Activated naive CD8-positive, alpha-beta T cell treated with anti-CD3 and anti-CD28 coated beads, Interleukin-2, amount 50 U/mL, for 24 hours (primary cell): Measurements from ENCODE around the gene GHDC.
A peak's percentile ranks its signal among the peaks of the same experiment; 100 is the strongest.
"Not testable (repeated sequence)": the region's sequence is repeated elsewhere in the genome, so short reads cannot be mapped to it uniquely, and the experiment has no call there.

ENCODE experiments used
- ATAC-seq: fragments of 150-1000 bp; cut with Tn5 transposase; one replicate; pipeline ENCODE4 v1.10.0; 2021
- DNase-seq: peaks from one replicate; pipeline ENCODE4 v3.0.0; 2021
- H3K27ac Mint-ChIP-seq: one replicate; pipeline ENCODE4 v1.8.0; 2021; ENCODE audit warnings: mild to moderate bottlenecking, mixed read lengths
- H3K27me3 Mint-ChIP-seq: one replicate; pipeline ENCODE4 v1.8.0; 2021; ENCODE audit warnings: mixed read lengths
- H3K36me3 Mint-ChIP-seq: one replicate; pipeline ENCODE4 v1.8.0; 2021; ENCODE audit warnings: low read depth, mixed read lengths
- H3K4me1 Mint-ChIP-seq: one replicate; pipeline ENCODE4 v1.8.0; 2021; ENCODE audit warnings: mixed read lengths
- H3K4me3 Mint-ChIP-seq: one replicate; pipeline ENCODE4 v1.8.0; 2021; ENCODE audit warnings: mild to moderate bottlenecking, moderate library complexity, mixed read lengths
- H3K9me3 Mint-ChIP-seq: one replicate; pipeline ENCODE4 v1.8.0; 2021; ENCODE audit warnings: mixed read lengths

Gene GHDC, protein sequence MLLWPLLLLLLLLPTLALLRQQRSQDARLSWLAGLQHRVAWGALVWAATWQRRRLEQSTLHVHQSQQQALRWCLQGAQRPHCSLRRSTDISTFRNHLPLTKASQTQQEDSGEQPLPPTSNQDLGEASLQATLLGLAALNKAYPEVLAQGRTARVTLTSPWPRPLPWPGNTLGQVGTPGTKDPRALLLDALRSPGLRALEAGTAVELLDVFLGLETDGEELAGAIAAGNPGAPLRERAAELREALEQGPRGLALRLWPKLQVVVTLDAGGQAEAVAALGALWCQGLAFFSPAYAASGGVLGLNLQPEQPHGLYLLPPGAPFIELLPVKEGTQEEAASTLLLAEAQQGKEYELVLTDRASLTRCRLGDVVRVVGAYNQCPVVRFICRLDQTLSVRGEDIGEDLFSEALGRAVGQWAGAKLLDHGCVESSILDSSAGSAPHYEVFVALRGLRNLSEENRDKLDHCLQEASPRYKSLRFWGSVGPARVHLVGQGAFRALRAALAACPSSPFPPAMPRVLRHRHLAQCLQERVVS

DNA sequence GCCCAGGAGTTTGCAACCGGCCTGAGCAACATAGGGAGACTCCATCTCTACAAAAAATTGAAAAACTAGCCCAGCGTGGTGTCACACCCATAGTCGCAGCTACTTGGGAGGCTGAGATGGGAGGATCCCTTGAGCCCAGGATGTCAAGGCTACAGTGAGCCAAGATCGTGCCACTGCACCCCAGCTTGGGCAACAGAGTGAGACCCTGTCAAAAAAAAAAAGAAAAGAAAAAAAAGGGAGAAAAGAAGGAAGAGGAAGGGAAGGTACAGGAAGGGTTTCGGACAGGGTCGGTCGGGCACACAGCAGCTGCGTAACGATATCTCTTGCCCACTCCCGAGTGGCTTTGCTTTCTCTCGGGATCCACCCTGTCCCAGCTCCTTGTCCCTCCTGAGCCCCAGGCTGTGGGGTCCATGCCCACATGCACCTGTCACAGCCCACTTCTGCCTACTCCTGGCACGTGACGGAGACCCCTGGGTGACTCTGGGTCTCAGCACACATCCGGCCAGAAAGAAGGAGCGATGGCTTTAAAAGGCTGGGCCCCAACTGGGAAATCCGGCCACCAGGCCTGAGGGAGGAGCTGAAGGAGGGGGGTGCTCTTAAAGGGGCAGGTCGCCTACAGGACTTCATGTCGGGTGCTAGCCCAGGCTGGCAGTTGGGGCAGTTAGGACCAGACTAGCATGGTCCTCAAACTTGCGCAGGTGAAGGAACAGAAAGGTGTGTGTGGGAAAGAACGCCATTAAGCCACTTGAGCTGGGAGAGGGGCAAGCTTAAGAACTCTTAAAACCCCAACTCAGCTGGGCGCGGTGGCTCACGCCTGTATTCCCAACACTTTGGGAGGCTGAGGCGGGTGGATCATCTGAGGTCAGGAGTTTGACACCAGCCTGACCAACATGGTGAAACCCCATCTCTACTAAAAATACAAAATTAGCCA lies at the start of gene GHDC:
TSS of gene GHDC (minus strand) at position 526 of the 931 bp plus-strand sequence. CDS start 913 bp downstream, outside the sequence.
- no peaks in the 10 kb centered on the region for H3K9me3 Mint-ChIP-seq
- H3K36me3 Mint-ChIP-seq = peaks cover 2% of the 10 kb centered on the region
- ATAC-seq = peak; percentile 95

DNA sequence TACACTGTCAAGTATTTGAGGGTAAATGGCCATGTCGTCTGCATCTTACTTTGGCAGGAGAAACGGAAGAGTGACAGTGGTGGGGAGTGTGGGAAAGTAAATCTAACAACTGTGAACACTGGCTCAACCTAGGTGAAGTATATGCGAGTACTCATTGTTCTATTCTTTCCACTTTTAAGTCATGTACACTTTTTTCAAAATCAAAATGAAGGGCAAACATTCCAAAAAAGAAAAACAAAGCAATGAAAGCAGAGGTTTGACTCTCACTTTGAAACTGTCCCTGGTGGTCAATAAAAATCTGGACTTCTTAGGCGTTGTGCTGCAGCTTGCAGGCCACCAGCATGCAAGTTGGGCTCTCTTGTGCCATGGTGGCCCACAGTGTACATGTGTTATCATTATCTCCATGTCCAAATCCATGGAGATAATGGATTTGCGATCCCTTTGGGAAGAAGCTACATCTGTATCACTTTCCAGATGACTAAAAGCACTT lies 49.2 kb upstream of the GHDC start:
- Mint-ChIP-seq H3K27me3 (no peaks in the 10 kb centered on the region), H3K4me1 (peaks cover 42% of the 10 kb centered on the region), H3K36me3 (peaks cover 6% of the 10 kb centered on the region), H3K4me3 (no peak overlapping the region), H3K9me3 (no peaks in the 10 kb centered on the region), H3K27ac (no peak overlapping the region)
- no peak for DNase-seq
- no peak for ATAC-seq

More for the DNA sequence above, at the start of gene GHDC:
- Mint-ChIP-seq H3K4me3 (peak within 1 kb of the TSS; percentile 95), H3K4me1 (peaks cover 25% of the 10 kb centered on the region), H3K27me3 (no peaks in the 10 kb centered on the region), H3K27ac (peak within 1 kb of the TSS; percentile 90)
- DNase-seq = peak; percentile 82

DNA sequence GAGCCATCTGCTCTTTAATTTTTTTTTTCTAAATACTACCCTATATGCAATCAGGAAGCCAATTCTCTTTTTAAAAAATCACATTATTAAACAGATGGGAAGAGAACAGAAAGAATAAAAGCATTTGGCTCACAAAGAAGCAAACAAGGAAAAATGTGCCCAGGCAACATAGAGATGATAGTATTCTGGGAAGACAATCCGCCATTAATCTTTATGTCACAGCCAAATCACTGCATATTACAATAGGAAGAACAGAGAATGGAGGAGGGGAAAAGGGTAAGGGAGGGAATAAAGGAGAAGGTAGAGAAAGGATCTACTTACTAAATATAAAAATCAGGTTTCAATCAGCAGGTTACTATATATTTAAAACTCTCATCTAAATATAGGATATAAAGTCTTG lies 47.6 kb upstream of the GHDC start:
- H3K36me3 Mint-ChIP-seq = peaks cover 4% of the 10 kb centered on the region
- H3K27me3 Mint-ChIP-seq = no peaks in the 10 kb centered on the region
- DNase-seq = no peak
- peaks cover 26% of the 10 kb centered on the region for H3K4me1 Mint-ChIP-seq
- H3K27ac Mint-ChIP-seq = no peak overlapping the region
- no peak for ATAC-seq
- no peaks in the 10 kb centered on the region for H3K9me3 Mint-ChIP-seq
- H3K4me3 Mint-ChIP-seq = no peak overlapping the region

DNA sequence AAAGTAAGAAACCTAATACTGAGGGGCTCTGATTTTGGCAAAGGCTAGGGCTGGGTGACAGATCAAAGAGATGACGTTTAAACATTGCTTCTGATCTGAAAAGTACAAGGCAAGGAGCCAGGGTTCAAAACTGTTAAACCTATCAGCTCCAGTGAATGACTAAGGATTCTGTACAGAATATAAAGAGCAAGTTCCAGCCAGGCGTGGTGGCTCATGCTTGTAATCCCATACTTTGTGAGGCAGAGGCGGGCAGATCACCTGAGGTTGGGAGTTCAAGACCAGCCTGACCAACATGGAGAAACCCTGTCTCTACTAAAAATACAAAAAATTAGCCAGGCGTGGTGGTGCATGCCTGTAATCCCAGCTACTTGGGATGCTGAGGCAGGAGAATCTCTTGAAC lies 46.6 kb upstream of the GHDC start:
- ATAC-seq, H3K4me3 Mint-ChIP-seq, H3K9me3 Mint-ChIP-seq, H3K36me3 Mint-ChIP-seq, H3K27me3 Mint-ChIP-seq, H3K27ac Mint-ChIP-seq, DNase-seq: not testable (repeated sequence)
- H3K4me1 Mint-ChIP-seq = peaks cover 23% of the 10 kb centered on the region

DNA sequence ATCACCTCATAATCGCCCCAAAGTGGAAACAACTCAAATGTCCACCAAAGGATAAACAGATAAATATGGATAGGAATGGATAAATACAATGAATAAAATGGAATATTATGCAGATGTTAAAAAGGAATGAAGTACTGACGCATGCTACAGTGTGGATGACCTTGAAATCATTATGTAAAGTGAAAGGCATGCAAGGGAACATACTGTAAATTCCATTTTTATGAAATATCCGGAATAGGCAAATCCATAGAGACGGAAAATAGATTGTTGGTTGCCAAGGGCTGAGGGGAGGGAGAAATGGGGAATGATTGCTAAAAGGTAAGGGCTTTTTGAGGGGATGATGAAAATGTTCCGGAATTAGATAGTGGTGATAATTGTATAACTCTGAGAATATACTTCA lies 45.9 kb upstream of the GHDC start:
- H3K27ac Mint-ChIP-seq = no peak overlapping the region
- ATAC-seq = no peak
- H3K4me1 Mint-ChIP-seq = peaks cover 21% of the 10 kb centered on the region
- H3K4me3 Mint-ChIP-seq = no peak overlapping the region
- peaks cover 4% of the 10 kb centered on the region for H3K36me3 Mint-ChIP-seq
- no peaks in the 10 kb centered on the region for H3K9me3 Mint-ChIP-seq
- DNase-seq = no peak
- H3K27me3 Mint-ChIP-seq = no peaks in the 10 kb centered on the region

DNA sequence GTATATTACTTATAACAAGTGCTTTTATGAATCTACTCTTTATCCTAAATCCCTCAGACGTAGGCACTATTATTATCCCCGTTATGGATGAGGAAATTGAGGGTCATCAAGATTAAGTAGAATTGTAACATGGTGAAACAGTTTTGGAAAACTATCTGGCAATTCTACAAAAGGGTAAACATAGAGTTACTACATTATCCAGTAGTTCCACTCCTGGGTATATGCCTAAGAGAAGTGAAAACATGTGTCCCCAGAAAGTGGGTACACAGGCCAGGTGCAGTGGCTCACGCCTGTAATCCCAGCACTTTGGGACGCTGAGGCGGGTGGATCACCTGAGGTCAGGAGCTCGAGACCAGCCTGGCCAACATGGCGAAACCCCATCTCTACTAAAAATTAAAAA lies 45.3 kb upstream of the GHDC start:
- not testable (repeated sequence) for H3K27me3 Mint-ChIP-seq, H3K27ac Mint-ChIP-seq, H3K4me3 Mint-ChIP-seq, H3K9me3 Mint-ChIP-seq, DNase-seq, H3K36me3 Mint-ChIP-seq, ATAC-seq
- H3K4me1 Mint-ChIP-seq = peaks cover 21% of the 10 kb centered on the region

DNA sequence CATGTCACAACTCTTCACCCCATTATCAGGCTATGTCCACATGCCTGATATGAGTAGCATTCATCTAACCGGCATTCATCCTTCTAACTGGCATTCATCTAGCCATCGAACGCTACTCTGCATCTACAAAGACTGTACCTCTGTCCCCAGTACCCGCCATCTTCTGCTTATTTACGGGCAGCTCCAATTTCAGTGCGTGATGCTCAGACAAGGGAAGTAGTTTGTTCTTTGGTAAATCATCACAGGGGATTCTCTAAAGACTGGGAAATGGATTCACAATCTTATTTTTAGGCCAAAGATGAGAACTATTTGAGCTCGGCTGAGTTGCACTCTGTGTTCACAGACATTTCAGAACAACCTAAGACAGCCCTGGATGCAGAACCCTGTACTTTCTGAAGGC lies 42.5 kb upstream of the GHDC start:
- Mint-ChIP-seq H3K9me3 (no peaks in the 10 kb centered on the region), H3K4me1 (peaks cover 15% of the 10 kb centered on the region), H3K36me3 (peaks cover 3% of the 10 kb centered on the region), H3K27ac (no peak overlapping the region), H3K27me3 (no peaks in the 10 kb centered on the region), H3K4me3 (no peak overlapping the region)
- DNase-seq (no peak), ATAC-seq (no peak)

DNA sequence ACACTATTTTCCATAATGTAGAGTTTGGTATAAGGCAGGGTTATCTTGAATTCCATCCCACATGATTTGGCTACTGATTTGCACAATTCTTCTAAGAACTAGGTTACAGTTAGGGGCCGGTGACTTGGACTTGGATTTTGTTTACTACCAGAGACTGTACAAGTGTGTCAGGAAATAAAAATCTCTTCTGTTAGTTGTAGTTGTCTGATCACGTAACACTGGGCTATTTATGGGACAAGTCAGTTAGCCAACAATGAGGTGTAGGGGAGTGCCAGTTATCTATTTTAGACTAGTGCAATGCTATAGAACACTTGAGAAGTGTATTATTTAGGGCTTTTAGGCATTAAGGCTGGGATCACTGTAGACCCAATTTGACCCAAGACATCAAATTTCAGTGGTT lies 39.7 kb upstream of the GHDC start:
- no peaks in the 10 kb centered on the region for H3K36me3 Mint-ChIP-seq
- no peak overlapping the region for H3K4me3 Mint-ChIP-seq
- peaks cover 15% of the 10 kb centered on the region for H3K4me1 Mint-ChIP-seq
- H3K27me3 Mint-ChIP-seq = no peaks in the 10 kb centered on the region
- no peak overlapping the region for H3K27ac Mint-ChIP-seq
- ATAC-seq = no peak
- no peak for DNase-seq
- no peaks in the 10 kb centered on the region for H3K9me3 Mint-ChIP-seq

DNA sequence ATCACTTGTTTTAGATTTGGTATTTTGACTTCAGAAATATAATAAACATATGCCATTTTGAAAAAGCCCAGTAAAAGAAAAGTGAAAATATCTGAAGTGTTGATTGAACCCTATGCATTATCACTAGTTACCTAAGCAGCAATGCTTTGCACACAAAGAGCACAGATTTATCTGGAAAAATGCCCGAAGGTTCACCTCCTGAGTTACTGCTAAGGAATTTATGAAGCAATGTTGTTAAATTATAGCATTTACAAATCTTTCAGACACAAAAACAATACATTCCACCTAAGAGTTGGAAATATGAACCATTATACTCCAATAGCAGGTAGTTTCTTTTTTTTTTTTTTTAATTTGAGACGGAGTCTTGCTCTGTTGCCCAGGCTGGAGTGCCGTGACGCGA lies 38.9 kb upstream of the GHDC start:
- Mint-ChIP-seq H3K36me3 (no peaks in the 10 kb centered on the region), H3K27ac (no peak overlapping the region), H3K4me1 (peaks cover 19% of the 10 kb centered on the region), H3K27me3 (no peaks in the 10 kb centered on the region), H3K9me3 (no peaks in the 10 kb centered on the region), H3K4me3 (no peak overlapping the region)
- no peak for DNase-seq
- no peak for ATAC-seq

DNA sequence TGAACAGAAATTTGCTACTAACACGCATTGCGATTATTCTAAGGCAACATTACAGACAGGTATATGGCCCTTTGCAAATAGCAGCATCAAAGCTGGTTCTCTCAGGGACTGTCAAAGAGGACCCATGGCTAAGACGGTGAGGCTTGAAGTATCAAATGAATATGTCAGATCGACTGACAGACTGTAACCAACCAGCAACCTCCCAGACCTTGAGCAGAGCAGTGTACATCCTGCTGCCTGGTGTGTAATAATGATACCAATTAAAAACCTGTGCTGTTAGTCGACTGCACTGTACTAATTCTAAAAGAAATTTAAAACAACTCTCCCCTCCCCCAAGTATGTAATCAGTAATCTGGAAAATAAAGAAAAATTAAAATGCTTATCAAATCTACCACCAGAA lies 35.9 kb upstream of the GHDC start:
- H3K4me1 Mint-ChIP-seq = peaks cover 21% of the 10 kb centered on the region
- H3K9me3 Mint-ChIP-seq = no peaks in the 10 kb centered on the region
- peak; percentile 63 for ATAC-seq
- H3K27me3 Mint-ChIP-seq = no peaks in the 10 kb centered on the region
- peaks cover 10% of the 10 kb centered on the region for H3K36me3 Mint-ChIP-seq
- H3K27ac Mint-ChIP-seq = peak overlapping the region; percentile 35
- no peak for DNase-seq
- H3K4me3 Mint-ChIP-seq = no peak overlapping the region

DNA sequence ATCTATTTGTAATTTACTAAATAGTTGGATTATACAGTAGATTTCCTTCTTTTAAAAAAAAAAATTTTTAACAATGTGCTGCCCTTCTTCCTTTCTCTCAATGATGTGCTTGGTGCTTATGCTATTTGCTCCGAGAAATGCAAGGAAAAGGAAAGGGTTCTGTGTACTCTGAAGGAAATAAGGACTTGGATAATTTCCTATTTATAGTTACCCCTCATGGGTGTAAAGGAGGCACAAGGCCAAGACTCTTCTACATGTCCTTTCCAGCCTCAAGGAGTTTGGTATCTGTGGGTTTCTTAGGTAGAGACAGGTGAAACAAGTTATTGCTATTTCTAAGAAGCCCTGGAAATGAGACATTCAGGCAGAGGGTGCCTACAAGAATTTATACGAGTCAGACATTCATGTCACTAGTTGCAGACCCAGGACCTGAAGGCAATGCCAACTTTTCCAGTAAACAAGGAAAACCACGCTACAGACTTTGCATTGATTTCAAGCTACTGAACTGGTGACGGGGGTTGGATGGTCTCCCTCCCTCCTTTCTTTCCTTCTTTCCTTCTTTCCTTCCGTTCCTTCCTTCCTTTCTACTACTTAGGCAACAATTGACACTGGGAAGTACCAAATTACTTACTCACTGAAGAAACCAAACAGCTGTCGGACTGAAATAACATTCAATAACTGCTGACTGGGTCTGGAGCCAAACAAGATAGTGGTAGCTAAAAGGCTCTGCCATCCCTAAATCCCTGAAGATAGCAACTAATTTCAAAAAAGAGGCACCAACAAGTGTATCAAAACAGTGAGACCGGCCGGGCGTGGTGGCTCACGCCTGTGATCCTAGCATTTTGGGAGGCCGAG lies 33.8 kb upstream of the GHDC start:
- Mint-ChIP-seq H3K4me3 (no peak overlapping the region), H3K9me3 (no peaks in the 10 kb centered on the region), H3K27ac (peak overlapping the region; percentile 8), H3K36me3 (peaks cover 16% of the 10 kb centered on the region), H3K4me1 (peaks cover 16% of the 10 kb centered on the region), H3K27me3 (no peaks in the 10 kb centered on the region)
- DNase-seq = no peak
- ATAC-seq = no peak

DNA sequence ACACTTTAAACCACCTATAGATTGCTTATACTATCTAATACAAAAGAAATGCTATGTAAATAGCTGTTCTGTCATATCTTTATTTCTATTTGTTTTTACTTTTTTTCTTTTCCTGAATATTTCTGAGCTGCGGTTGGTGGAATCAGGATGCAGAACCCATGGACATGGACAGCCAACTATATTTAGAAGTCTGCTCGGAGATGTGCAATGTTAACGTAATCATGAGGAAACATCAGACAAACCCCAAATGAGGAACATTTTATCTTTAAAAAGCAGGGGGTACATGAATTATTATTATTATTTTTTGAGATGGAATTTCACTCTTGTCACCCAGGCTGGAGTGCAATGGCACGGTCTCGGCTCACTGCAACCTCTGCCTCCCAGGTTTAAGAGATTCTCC lies 31.4 kb upstream of the GHDC start:
- H3K4me3 Mint-ChIP-seq = no peak overlapping the region
- H3K4me1 Mint-ChIP-seq = peaks cover 16% of the 10 kb centered on the region
- no peak overlapping the region for H3K27ac Mint-ChIP-seq
- no peaks in the 10 kb centered on the region for H3K27me3 Mint-ChIP-seq
- peaks cover 22% of the 10 kb centered on the region for H3K36me3 Mint-ChIP-seq
- ATAC-seq = no peak
- DNase-seq = no peak
- H3K9me3 Mint-ChIP-seq = no peaks in the 10 kb centered on the region

DNA sequence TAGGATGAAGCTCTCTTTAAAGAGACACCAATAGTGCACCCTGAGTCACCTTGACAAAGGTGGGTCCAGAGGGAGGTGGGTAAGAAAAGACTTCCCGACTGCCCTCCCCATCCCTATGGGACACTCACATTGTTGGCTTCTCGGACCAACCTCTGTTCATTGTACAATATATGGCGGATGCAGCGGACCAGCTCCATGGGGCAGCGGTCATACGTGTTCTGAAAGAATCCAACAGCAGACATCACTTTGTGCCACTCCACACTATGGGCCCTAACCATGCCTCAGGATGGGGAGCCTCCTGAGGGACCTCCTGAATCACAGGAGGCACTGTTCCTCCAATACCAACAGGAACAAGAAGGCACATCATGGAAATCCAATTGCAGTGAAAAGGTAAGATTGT lies 30.4 kb upstream of the GHDC start:
- Mint-ChIP-seq H3K27me3 (no peaks in the 10 kb centered on the region), H3K36me3 (peaks cover 22% of the 10 kb centered on the region), H3K4me1 (peaks cover 10% of the 10 kb centered on the region), H3K9me3 (no peaks in the 10 kb centered on the region), H3K4me3 (no peak overlapping the region), H3K27ac (no peak overlapping the region)
- DNase-seq (no peak), ATAC-seq (no peak)
